IMR-90 (cell line): ENCODE measurements around the gene MTA1. TPM values are rescaled to one million over a fixed set of nuclear protein-coding genes. Genes with fewer than 3 reads are reported as not detected.
A peak's percentile ranks its signal among the peaks of the same experiment; 100 is the strongest.

Experiments used
- ATAC-seq: fragments of 200-7000 bp; cut with Tn5 transposase; 2 replicates; pipeline ENCODE4 v1.9.1; 2020; ENCODE audit warnings: low read depth, mild to moderate bottlenecking, moderate library complexity
- BruUV-seq: library from RNA; stranded (reverse); fragments of 400-500 nt; replicated peaks from 2 replicates; lab custom pipeline; 2021; lab: Mats Ljungman, UMichigan
- CTCF ChIA-PET: fragments of 300-600 bp; formaldehyde crosslinking; extraction: SDS; loops from one replicate; lab custom pipeline; 2021; ENCODE audit warnings: antibody characterized with exemption; lab: Yijun Ruan, JAX
- POLR2A ChIA-PET: fragments of 300-600 bp; sonication (Branson Sonifier 250); formaldehyde crosslinking; loops from one replicate; lab custom pipeline; 2022; ENCODE audit warnings: antibody characterized with exemption; ENCODE audit not compliant: unreplicated experiment; lab: Charles Lee
- DNase-seq: peaks from one replicate; pipeline ENCODE4 v3.0.0; 2013
- H2AFZ ChIP-seq: replicated peaks from 2 replicates; pipeline ENCODE3; 2013; ENCODE audit warnings: low read length, mild to moderate bottlenecking; ENCODE audit not compliant: poor library complexity
- H2AK5ac ChIP-seq: 2 replicates; pipeline ENCODE4 v1.6.1; 2013; ENCODE audit warnings: low read depth, low read length, inconsistent platforms
- H2AK9ac ChIP-seq: replicated peaks from 2 replicates; pipeline ENCODE3; 2013; ENCODE audit warnings: mild to moderate bottlenecking, low read depth, low read length, moderate library complexity; ENCODE audit not compliant: poor library complexity
- H2BK120ac ChIP-seq: 2 replicates; pipeline ENCODE4 v1.6.1; 2013; ENCODE audit warnings: low read depth, low read length, inconsistent platforms
- H2BK15ac ChIP-seq: 3 replicates; pipeline ENCODE4 v1.6.1; 2013; ENCODE audit warnings: low read depth, low read length, inconsistent platforms
- H2BK20ac ChIP-seq: 2 replicates; pipeline ENCODE4 v1.6.1; 2013; ENCODE audit warnings: low read depth, mild to moderate bottlenecking, inconsistent platforms, low read length, moderate library complexity
- H2BK5ac ChIP-seq: 2 replicates; pipeline ENCODE4 v1.6.1; 2013; ENCODE audit warnings: mild to moderate bottlenecking, low read depth, low read length, inconsistent platforms; ENCODE audit not compliant: poor library complexity, severe bottlenecking
- H3K14ac ChIP-seq: replicated peaks from 2 replicates; pipeline ENCODE4 v1.6.1; 2013; ENCODE audit warnings: low read depth, low read length, inconsistent platforms
- H3K18ac ChIP-seq: 2 replicates; pipeline ENCODE4 v1.6.1; 2013; ENCODE audit warnings: low read depth, low read length, control low read depth
- H3K23ac ChIP-seq: 2 replicates; pipeline ENCODE4 v1.6.1; 2013; ENCODE audit warnings: low read depth, low read length, inconsistent platforms
- H3K27ac ChIP-seq: 2 replicates; pipeline ENCODE4 v1.5.1; 2013; ENCODE audit warnings: mild to moderate bottlenecking, control low read depth, low read length; ENCODE audit not compliant: insufficient read depth
- H3K27me3 ChIP-seq: 2 replicates; pipeline ENCODE4 v1.6.1; 2013; ENCODE audit warnings: low read length; ENCODE audit not compliant: control insufficient read depth, insufficient read depth
- H3K36me3 ChIP-seq: 2 replicates; pipeline ENCODE4 v1.6.1; 2013; ENCODE audit warnings: low read length, mixed read lengths; ENCODE audit not compliant: control insufficient read depth, insufficient read depth
- H3K4ac ChIP-seq: 2 replicates; pipeline ENCODE4 v1.6.1; 2013; ENCODE audit warnings: low read depth, low read length, inconsistent platforms
- H3K4me1 ChIP-seq: 2 replicates; pipeline ENCODE4 v1.6.1; 2013; ENCODE audit warnings: low read length, mixed read lengths; ENCODE audit not compliant: control insufficient read depth, insufficient read depth
- H3K4me2 ChIP-seq: 2 replicates; pipeline ENCODE4 v1.6.1; 2013; ENCODE audit warnings: low read depth, mild to moderate bottlenecking, control low read depth, low read length, moderate library complexity
- H3K4me3 ChIP-seq: 2 replicates; pipeline ENCODE4 v1.5.1; 2013; ENCODE audit warnings: low read depth, mild to moderate bottlenecking, control low read depth, low read length, moderate library complexity; ENCODE audit not compliant: insufficient read depth
- H3K56ac ChIP-seq: 2 replicates; pipeline ENCODE4 v1.6.1; 2013; ENCODE audit warnings: low read length, inconsistent platforms; ENCODE audit not compliant: insufficient read depth; ENCODE audit errors: extremely low read depth
- H3K79me1 ChIP-seq, 2 experiments: 2 replicates each; pipeline ENCODE4 v1.6.1; 2013; ENCODE audit warnings: low read length in 2 of 2, inconsistent platforms in 1 of 2, low read depth in 1 of 2
- H3K9ac ChIP-seq: 2 replicates; pipeline ENCODE4 v1.6.1; 2013; ENCODE audit warnings: low read depth, low read length, control low read depth
- H3K9me1 ChIP-seq: 2 replicates; pipeline ENCODE4 v1.6.1; 2013; ENCODE audit warnings: low read length, inconsistent platforms; ENCODE audit not compliant: insufficient read depth
- H3K9me3 ChIP-seq: 2 replicates; pipeline ENCODE4 v1.6.1; 2013; ENCODE audit warnings: low read length; ENCODE audit not compliant: control insufficient read depth, insufficient read depth
- H4K20me1 ChIP-seq: 2 replicates; pipeline ENCODE4 v1.6.1; 2013; ENCODE audit warnings: low read length, inconsistent platforms; ENCODE audit not compliant: insufficient read depth
- H4K5ac ChIP-seq: 2 replicates; pipeline ENCODE4 v1.6.1; 2013; ENCODE audit warnings: mild to moderate bottlenecking, low read depth, low read length, control low read depth
- H4K8ac ChIP-seq, 2 experiments: 2 replicates each; pipeline ENCODE4 v1.6.1; 2013; ENCODE audit warnings: low read depth in 2 of 2, low read length in 2 of 2, control low read depth in 1 of 2, inconsistent platforms in 1 of 2
- H4K91ac ChIP-seq: 2 replicates; pipeline ENCODE4 v1.6.1; 2013; ENCODE audit warnings: low read depth, low read length, inconsistent platforms; ENCODE audit not compliant: insufficient read depth
- CEBPB ChIP-seq: IDR thresholded peaks from 2 replicates; pipeline ENCODE4 v1.6.1; 2012; ENCODE audit warnings: low read depth, low read length, improper control_type of control experiment
- CHD1 ChIP-seq: IDR thresholded peaks from 2 replicates; pipeline ENCODE4 v1.6.1; 2012; ENCODE audit warnings: low read depth, low read length, improper control_type of control experiment
- CTCF ChIP-seq: conservative IDR thresholded peaks from 2 replicates; pipeline ENCODE4 v1.5.1; 2012; ENCODE audit warnings: mild to moderate bottlenecking, low read depth, low read length, improper control_type of control experiment
- FOS ChIP-seq: fragments of 150-350 bp; IDR thresholded peaks from 2 replicates; pipeline ENCODE4 v1.6.1; 2016; ENCODE audit warnings: low read depth, low read length
- MAFK ChIP-seq: IDR thresholded peaks from 2 replicates; pipeline ENCODE4 v1.6.1; 2012; ENCODE audit warnings: low read depth, low read length, improper control_type of control experiment
- MXI1 ChIP-seq: IDR thresholded peaks from 2 replicates; pipeline ENCODE4 v1.6.1; 2012; ENCODE audit warnings: low read depth, mild to moderate bottlenecking, low read length, moderate library complexity, borderline replicate concordance
- RAD21 ChIP-seq: IDR thresholded peaks from 2 replicates; pipeline ENCODE4 v1.6.1; 2012; ENCODE audit warnings: low read length, improper control_type of control experiment
- RFX5 ChIP-seq: IDR thresholded peaks from 2 replicates; pipeline ENCODE4 v1.8.0; 2012; ENCODE audit warnings: low read depth, mild to moderate bottlenecking, low read length, moderate library complexity
- SMC3 ChIP-seq: fragments of 150-350 bp; IDR thresholded peaks from 2 replicates; pipeline ENCODE4 v1.6.1; 2016; ENCODE audit warnings: low read depth, mild to moderate bottlenecking, antibody characterized with exemption, low read length, moderate library complexity
- WGBS, 2 experiments: methylation state at CpG; one replicate each; pipeline versions ENCODE4 v1.1.5 to v1.1.7; 2013; ENCODE audit warnings: missing lambda C conversion rate in 2 of 2; ENCODE audit not compliant: insufficient read length in 1 of 2; ENCODE audit errors: extremely low coverage in 2 of 2; 5-methylcytosine and 5-hydroxymethylcytosine counted together
- dilution Hi-C: fragments of 300-500 bp; cut with HindIII; formaldehyde crosslinking; loops from one replicate; pipeline ENCODE4 v1.14.3; 2018; ENCODE audit warnings: low sequenced_read_pairs; ENCODE audit not compliant: unreplicated experiment
- in situ Hi-C: fragments of 300-500 bp; cut with MboI; formaldehyde crosslinking; loops from 3 replicates; pipeline ENCODE4 v1.14.3; 2019; ENCODE audit warnings: low sequenced_read_pairs, inconsistent platforms, mixed read lengths
- intact Hi-C: fragments of 100-400 bp; cut with micrococcal nuclease; formaldehyde crosslinking; loops from 2 replicates; pipeline ENCODE4 v1.10.0; 2022
- polyA plus RNA-seq, 3 experiments: library from polyadenylated mRNA; depleted of rRNA; stranded (reverse); fragments of >200 nt; gene quantifications; 2 replicates each; pipeline ENCODE4 v1.2.3, GENCODE V29; 2012; ENCODE audit warnings: low replicate concordance in 1 of 3
- total RNA-seq: library from RNA; depleted of rRNA; stranded (reverse); fragments of >200 nt; gene quantifications from 2 replicates; pipeline ENCODE4 v1.2.3, GENCODE V29; 2012
- TF ChIP-seq, protein P1 (sequence below): fragments of 150-350 bp; IDR thresholded peaks from 2 replicates; pipeline ENCODE4 v1.6.1; 2016; ENCODE audit warnings: low read depth, mild to moderate bottlenecking, low read length, moderate library complexity, borderline replicate concordance

Gene MTA1
- total and polyA plus RNA-seq, 2 of the 4 experiments (the other 2 are of a cell fraction) = 21.5 to 61.6 TPM

- in situ Hi-C loops = no loop called here
- no peak for DNase-seq
- no peak for ATAC-seq
- H4K20me1 ChIP-seq = peaks cover 15% of the 10 kb centered on the region
- no peak overlapping the region for H2BK15ac ChIP-seq
- dilution Hi-C loops = no loop called here
- no peak overlapping the region for H4K8ac ChIP-seq
- H3K18ac ChIP-seq = no peak overlapping the region
- peaks cover 22% of the 10 kb centered on the region for H3K36me3 ChIP-seq
- no peak overlapping the region for H2AK5ac ChIP-seq
- TF ChIP-seq RFX5 (no peak), CEBPB (no peak), MXI1 (no peak), RAD21 (0 out of 2 replicates have a peak, but pooled peaks have one; percentile 19), FOS (no peak), CTCF (peak; percentile 24; the same call in 1 of the 2 replicates), MAFK (no peak), CHD1 (no peak), SMC3 (no peak)
- TF ChIP-seq, protein P1, sequence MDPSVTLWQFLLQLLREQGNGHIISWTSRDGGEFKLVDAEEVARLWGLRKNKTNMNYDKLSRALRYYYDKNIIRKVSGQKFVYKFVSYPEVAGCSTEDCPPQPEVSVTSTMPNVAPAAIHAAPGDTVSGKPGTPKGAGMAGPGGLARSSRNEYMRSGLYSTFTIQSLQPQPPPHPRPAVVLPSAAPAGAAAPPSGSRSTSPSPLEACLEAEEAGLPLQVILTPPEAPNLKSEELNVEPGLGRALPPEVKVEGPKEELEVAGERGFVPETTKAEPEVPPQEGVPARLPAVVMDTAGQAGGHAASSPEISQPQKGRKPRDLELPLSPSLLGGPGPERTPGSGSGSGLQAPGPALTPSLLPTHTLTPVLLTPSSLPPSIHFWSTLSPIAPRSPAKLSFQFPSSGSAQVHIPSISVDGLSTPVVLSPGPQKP = no peak
- BruUV-seq = no TSS peak
- H4K5ac ChIP-seq = no peak overlapping the region
- no peak overlapping the region for H3K56ac ChIP-seq
- peaks cover 9% of the 10 kb centered on the region for H3K4me1 ChIP-seq
- H2BK5ac ChIP-seq = no peak overlapping the region
- WGBS, 2 experiments = 83% methylated on average over 6 of the region's 19 CpGs; no CpG with 5 or more reads in 1 of the 2 experiments
- H2BK120ac ChIP-seq = no peak overlapping the region
- no peak overlapping the region for H3K9ac ChIP-seq
- peaks cover 0 to 12% of the 10 kb centered on the region in 2 experiments; a peak in 1 of 4 replicates for H3K79me1 ChIP-seq
- CTCF ChIA-PET = interaction anchor here (1.1 kb wide), 1 partner anchor 10 kb away, joined by 7 read pairs; no protein-coding TSS in a partner anchor
- no peaks in the 10 kb centered on the region for H3K27me3 ChIP-seq
- H2AK9ac ChIP-seq = no peak overlapping the region
- H3K14ac ChIP-seq = no peak overlapping the region
- no peak overlapping the region for H3K4me2 ChIP-seq
- POLR2A ChIA-PET = no interaction called here
- H3K9me3 ChIP-seq = no peaks in the 10 kb centered on the region
- no peak overlapping the region for H3K4me3 ChIP-seq
- no peaks in the 10 kb centered on the region for H3K9me1 ChIP-seq
- H3K27ac ChIP-seq = no peak overlapping the region
- no peak overlapping the region for H3K4ac ChIP-seq
- no peak overlapping the region for H3K23ac ChIP-seq
- no peak overlapping the region for H2AFZ ChIP-seq
- intact Hi-C loops = no loop called here
- H4K91ac ChIP-seq = no peak overlapping the region
- H2BK20ac ChIP-seq = no peak overlapping the region
These were observed 51.7 kb downstream of the MTA1 start for GRCh38 chr14:105471297-105471821.
